GM19193 (cell line): ENCODE data around the gene TSG101.
A peak's percentile ranks its signal among the peaks of the same experiment; 100 is the strongest.

ENCODE experiments used
- POLR2A ChIP-seq: IDR thresholded peaks from 4 replicates; pipeline ENCODE4 v1.6.1; 2011; ENCODE audit not compliant: insufficient read depth, insufficient read length; ENCODE audit errors: extremely low read depth

Gene TSG101, protein sequence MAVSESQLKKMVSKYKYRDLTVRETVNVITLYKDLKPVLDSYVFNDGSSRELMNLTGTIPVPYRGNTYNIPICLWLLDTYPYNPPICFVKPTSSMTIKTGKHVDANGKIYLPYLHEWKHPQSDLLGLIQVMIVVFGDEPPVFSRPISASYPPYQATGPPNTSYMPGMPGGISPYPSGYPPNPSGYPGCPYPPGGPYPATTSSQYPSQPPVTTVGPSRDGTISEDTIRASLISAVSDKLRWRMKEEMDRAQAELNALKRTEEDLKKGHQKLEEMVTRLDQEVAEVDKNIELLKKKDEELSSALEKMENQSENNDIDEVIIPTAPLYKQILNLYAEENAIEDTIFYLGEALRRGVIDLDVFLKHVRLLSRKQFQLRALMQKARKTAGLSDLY

DNA sequence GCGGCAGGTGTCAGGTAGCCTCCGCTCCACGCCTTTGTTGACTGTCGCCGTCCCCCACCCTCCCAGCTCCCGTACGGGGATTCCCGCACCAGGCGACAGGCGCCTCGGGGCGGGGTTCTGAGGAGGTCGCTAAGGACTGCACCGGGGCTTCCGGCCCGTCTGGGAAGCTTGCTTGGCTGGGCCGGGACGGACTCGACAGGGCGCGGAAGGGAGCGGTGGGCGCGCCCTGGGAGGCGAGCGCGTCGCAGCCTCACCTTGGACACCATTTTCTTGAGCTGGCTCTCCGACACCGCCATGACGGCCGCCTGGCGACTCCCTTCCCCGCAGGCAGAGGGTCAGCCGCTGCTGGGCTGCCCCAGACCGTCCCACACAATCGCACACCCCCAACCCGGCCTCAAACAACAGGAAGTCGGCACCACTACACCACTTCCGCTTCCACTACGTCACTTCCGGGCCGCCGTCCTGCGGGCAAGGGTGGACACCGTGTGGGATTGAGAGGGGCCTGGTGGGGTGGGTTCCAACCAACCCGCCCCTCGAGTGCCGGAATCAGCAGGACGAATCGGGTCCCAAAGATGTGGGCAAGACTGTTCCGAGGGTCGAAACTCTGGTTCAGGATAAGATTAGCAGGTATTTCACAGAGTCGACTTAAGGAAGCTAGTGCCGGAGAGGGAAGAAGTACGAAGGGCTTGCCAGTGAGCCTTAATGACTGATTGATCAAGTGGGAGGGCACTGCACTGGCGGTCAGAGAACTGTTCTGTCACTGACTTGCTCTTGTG, at the start of gene TSG101:
Gene TSG101 (minus strand): TSS at position 422 of the 776 bp plus-strand sequence. CDS start 126 bp downstream, at position 296.
- peak; percentile 97 for TF ChIP-seq POLR2A

DNA sequence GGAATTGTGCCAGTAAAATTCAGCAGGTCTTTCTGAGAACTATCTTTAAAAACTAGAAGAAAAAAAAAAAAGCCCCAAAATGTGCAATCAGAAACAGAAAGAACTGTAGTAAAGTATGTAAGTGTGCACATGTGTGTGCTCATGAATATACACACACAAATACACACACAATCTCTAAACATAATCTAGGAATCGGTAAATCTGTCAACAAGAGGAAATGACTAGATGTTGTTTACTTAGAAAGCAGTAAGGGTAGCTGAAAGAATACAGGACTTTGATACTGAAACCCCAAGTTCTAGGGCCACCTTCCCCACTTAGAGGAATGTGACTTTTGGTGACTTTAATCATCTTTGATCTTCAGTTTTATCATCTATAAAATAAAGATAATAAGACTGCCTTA, 48.6 kb upstream of the TSG101 start:
- TF ChIP-seq POLR2A: no peak

DNA sequence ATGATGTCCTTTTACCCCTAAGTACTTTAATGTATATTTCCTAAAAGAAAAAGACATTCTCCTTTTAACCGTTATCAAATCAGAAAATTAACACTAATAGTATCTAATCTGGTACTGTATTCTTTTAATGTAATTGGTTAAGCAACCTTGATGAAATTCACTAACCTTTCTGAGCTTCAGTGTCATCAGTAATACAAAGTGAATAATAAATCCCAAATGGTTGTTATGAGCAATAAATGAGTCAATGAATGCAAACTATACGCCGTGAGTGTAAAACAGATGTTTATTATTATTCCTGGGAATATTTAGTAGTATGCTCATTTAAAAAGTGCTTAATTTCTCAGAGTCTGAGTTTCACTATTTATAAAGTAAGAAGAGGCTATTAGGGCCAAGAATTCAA, 40.3 kb upstream of the TSG101 start:
- TF ChIP-seq POLR2A: no peak

- no peak for TF ChIP-seq POLR2A
Observed at GRCh38 chr11:18566406-18566805, 39.7 kb upstream of the TSG101 start.

DNA sequence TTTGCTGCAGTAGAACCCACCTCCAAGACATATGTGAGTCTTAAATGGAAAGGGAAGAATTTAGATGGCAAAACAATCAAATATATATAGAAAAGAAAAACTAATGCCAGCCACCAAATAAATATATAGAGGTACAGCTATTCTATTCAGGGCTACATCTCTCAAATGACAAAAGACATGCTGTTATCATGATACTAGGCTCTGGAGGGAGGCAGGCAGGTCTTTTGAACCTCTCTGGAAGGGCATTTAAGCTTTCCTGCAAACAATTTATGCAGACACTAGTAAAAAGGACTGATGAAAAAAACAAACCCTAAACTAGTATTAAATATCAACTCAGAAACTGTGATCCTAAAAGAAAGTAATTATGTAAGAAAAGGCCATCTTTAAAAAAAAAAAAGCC, 37.4 kb upstream of the TSG101 start:
- no peak for TF ChIP-seq POLR2A

DNA sequence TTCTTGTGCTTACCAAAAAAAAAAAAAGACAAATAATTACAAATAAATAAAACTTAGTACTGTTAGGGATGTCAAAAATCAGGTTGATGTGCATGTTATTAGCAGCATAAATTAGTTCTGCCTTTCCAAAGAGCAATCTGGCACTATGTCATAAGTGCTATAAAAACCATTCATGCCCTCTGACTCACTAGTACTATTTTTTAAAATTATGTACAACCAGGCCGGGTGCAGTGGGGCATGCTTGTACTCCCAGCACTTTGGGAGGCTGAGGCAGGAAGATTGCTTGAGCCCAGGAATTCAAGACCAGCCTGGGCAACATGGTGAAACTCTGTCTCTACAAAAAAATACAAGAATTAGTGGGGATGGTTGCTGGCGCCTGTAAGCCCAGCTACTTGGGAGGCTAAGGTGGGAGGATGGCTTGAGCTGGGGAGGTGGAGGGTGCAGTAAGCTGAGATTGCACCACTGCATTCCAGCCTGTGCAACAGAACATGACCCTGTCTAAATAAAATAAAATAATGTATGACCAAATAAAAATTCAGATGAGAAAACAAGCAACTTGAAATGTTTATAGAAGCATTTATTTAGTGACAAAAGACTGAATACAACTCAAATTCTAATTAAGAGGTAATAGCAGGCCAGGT, 36.5 kb upstream of the TSG101 start:
- TF ChIP-seq POLR2A: no peak

GRCh38 chr11:18548001-18548400, 21.3 kb upstream of the TSG101 start:
- no peak for TF ChIP-seq POLR2A

DNA sequence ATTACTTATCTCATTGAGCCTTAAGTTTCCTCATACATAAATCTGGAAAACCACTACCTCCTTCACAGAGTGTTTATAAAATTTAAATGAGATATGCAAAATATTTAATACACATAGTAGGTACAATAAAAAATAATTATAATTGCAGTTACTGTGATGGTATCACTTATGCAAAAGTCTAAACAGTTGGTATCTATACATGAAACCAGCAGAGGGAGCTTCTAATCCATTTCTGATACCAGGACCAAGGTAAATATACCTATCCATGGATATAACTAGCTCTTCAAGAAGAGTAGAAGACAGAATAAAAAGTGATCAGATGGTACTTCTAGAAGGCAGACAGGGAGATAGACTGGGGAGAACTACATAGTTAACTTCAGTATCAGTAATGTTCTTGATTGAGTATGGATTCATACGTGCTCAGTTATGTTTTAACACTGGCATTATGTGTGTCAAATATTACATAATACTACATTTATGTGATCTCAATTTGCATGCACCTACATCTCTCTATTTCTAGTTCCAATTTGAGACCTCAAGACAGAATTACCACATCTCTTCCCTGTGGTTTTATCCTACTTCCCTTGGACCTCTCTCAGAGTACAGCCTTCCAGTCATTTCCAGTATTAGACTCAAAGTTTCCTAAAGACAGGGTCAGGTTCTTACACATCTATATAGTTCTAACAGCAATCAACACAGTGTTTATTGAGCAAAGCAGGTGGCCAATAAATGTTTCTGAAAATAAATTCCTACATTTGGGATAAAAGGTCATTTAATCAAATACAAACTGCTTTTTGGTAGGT, 13.7 kb upstream of the TSG101 start:
- TF ChIP-seq POLR2A: no peak

- TF ChIP-seq POLR2A: no peak
Observed at GRCh38 chr11:18536209-18536608, 9.5 kb upstream of the TSG101 start.

GRCh38 chr11:18534245-18534644, 7.5 kb upstream of the TSG101 start:
- no peak for TF ChIP-seq POLR2A

- TF ChIP-seq POLR2A: no peak
Observed at GRCh38 chr11:18533365-18533764, 6.6 kb upstream of the TSG101 start.

- TF ChIP-seq POLR2A: no peak
Observed at GRCh38 chr11:18527512-18527911, 770 bp upstream of the TSG101 start.

DNA sequence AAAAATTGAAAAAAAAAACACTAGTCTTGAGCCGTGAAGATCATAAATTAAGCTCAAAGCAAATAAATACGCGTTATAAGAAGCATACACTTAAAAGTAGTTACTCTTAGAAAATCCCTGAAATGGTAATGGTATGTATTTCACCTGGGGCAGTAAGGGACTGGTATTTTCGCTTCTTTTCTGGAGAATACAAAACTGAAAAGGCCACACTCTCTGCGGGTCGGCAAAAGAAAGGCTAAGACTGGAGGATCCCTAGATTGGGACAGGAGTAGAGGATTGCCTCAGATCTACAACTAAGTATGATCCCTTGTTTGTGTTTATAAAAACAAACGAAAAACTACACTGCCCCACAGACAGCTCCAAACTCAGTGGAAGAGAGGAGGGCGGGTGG, 617 bp downstream of the TSG101 start:
- TF ChIP-seq POLR2A: no peak

- no peak for TF ChIP-seq POLR2A
Observed at GRCh38 chr11:18524248-18524647, 2.5 kb downstream of the TSG101 start.

DNA sequence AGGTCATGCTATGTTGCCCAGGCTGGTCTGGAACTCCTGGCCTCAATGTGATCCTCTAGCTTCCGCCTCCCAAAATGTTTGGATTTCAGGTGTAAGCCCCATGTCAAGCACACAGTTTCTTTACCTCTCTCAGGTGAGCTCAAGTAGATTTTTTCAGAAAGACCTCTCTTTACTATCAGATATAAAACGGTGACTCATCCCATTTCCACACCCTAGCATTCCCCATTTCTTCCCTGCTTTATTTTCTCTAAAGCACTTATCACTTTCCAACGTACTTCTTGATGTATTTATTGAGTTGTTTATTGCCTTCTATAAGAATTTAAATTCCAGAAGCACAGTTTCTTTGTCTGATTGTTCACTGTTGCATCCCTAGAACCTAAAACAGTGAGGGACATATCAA, 3.7 kb downstream of the TSG101 start:
- TF ChIP-seq POLR2A: no peak

- TF ChIP-seq POLR2A: no peak
Observed at GRCh38 chr11:18522388-18522787, 4.4 kb downstream of the TSG101 start.

DNA sequence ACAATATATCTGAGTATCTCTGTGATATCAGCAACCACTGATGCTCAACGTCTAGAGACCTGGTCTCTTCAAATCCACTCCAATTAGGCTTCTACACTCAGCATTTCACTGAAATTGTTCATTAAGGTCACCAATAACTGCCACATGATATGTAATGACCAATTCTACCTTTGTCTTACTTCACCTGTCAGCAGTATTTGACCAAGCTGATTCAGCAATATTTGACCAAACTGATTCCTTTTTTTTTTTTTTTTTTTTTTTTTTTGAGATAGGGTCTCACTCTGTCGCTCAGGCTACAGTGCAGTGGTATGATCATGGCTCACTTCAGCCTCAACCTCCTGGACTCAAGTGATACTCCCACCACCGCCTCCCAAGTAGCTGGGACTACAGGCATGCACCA, 5.6 kb downstream of the TSG101 start:
- no peak for TF ChIP-seq POLR2A
